Endothelial cell of umbilical vein (primary cell): ENCODE data around the gene SLC44A1. TPM values are rescaled to one million over a fixed set of nuclear protein-coding genes. Genes with fewer than 3 reads are reported as not detected.

Source experiments
- BruUV-seq: library from RNA; stranded (reverse); fragments of 400-500 nt; replicated peaks from 2 replicates; lab custom pipeline; 2021; lab: Mats Ljungman, UMichigan
- CTCF ChIA-PET: fragments of 300-600, 350-600 bp; sonication (Branson Sonifier 250); formaldehyde crosslinking; loops from one replicate; lab custom pipeline; 2021; ENCODE audit warnings: antibody characterized with exemption, inconsistent platforms; lab: Charles Lee
- POLR2A ChIA-PET: fragments of 300-600, 350-600 bp; sonication (Branson Sonifier 250); formaldehyde crosslinking; loops from one replicate; lab custom pipeline; 2021; ENCODE audit warnings: antibody characterized with exemption, inconsistent platforms; lab: Charles Lee
- DNase-seq: peaks from one replicate; pipeline ENCODE4 v3.0.0-alpha.2; 2011; ENCODE audit warnings: low read depth, low spot score
- FAIRE-seq: peaks from 2 replicates; lab custom pipeline; 2011; peaks lifted over from hg19 to GRCh38; lab: Jason Lieb, UNC
- H2AFZ ChIP-seq: 2 replicates; pipeline ENCODE4 v1.6.0; 2012; ENCODE audit warnings: low read depth, low read length, control low read depth, inconsistent platforms
- H3K27ac ChIP-seq: 2 replicates; pipeline ENCODE4 v1.5.1; 2011; ENCODE audit warnings: low read depth, mild to moderate bottlenecking, control low read depth, low read length, moderate library complexity; ENCODE audit not compliant: insufficient read depth
- H3K27me3 ChIP-seq, 2 experiments: 2 replicates each; pipeline versions ENCODE4 v1.6.0 to v1.6.1; 2011; ENCODE audit warnings: low read length in 2 of 2, mixed read lengths in 1 of 2; ENCODE audit not compliant: control insufficient read depth in 2 of 2, insufficient read depth in 2 of 2
- H3K36me3 ChIP-seq, 2 experiments: 2 replicates in 1 of 2; 3 replicates in 1 of 2; pipeline ENCODE4 v1.5.1; 2011; ENCODE audit warnings: low read length in 2 of 2, mild to moderate bottlenecking in 1 of 2, moderate library complexity in 1 of 2; ENCODE audit not compliant: control insufficient read depth in 2 of 2, insufficient read depth in 2 of 2; ENCODE audit errors: extremely low read depth in 1 of 2
- H3K4me1 ChIP-seq: 3 replicates; pipeline ENCODE4 v1.5.1; 2011; ENCODE audit warnings: mild to moderate bottlenecking, low read length; ENCODE audit not compliant: control insufficient read depth, insufficient read depth; ENCODE audit errors: extremely low read depth
- H3K4me2 ChIP-seq: 2 replicates; pipeline ENCODE4 v1.6.1; 2011; ENCODE audit warnings: low read length, control low read depth, mixed read lengths; ENCODE audit not compliant: insufficient read depth
- H3K4me3 ChIP-seq, 3 experiments: fragments of 200-600 bp in 1 of 3; sonication (generic), shearing (Covaris generic) in 1 of 3; replicated peaks in 1 of 3; 2 replicates each; pipeline ENCODE4 v1.5.1; 2011 to 2016; ENCODE audit warnings: control low read depth in 3 of 3, low read length in 3 of 3, mild to moderate bottlenecking in 2 of 3, inconsistent platforms in 1 of 3, low read depth in 1 of 3, moderate library complexity in 1 of 3; ENCODE audit not compliant: insufficient read depth in 1 of 3
- H3K79me2 ChIP-seq: 2 replicates; pipeline ENCODE4 v1.6.0; 2012; ENCODE audit warnings: low read length, inconsistent platforms; ENCODE audit not compliant: control insufficient read depth, insufficient read depth
- H3K9ac ChIP-seq: replicated peaks from 2 replicates; pipeline ENCODE3; 2011; ENCODE audit warnings: low read length, control low read depth; ENCODE audit not compliant: insufficient read depth; ENCODE audit errors: extremely low read depth
- H3K9me1 ChIP-seq: replicated peaks from 3 replicates; pipeline ENCODE4 v1.6.0; 2011; ENCODE audit warnings: mild to moderate bottlenecking, low read length; ENCODE audit not compliant: control insufficient read depth, insufficient read depth; ENCODE audit errors: extremely low read depth
- H3K9me3 ChIP-seq: replicated peaks from 2 replicates; pipeline ENCODE4 v1.5.1; 2012; ENCODE audit warnings: low read length, inconsistent platforms; ENCODE audit not compliant: control insufficient read depth, insufficient read depth
- H4K20me1 ChIP-seq: replicated peaks from 2 replicates; pipeline ENCODE3; 2011; ENCODE audit warnings: mild to moderate bottlenecking, low read length; ENCODE audit not compliant: control insufficient read depth, insufficient read depth; ENCODE audit errors: extremely low read depth
- CTCF ChIP-seq, 2 donors: IDR thresholded peaks; 1 replicate in 1 of 2; 2 replicates in 1 of 2; pipeline ENCODE4 v1.5.1; 2011; ENCODE audit warnings: low read length in 2 of 2, mild to moderate bottlenecking in 2 of 2, moderate library complexity in 2 of 2, control low read depth in 1 of 2, inconsistent platforms in 1 of 2, low read depth in 1 of 2; ENCODE audit not compliant: insufficient read depth in 1 of 2; ENCODE audit errors: extremely low read depth in 1 of 2
- EZH2 ChIP-seq: IDR thresholded peaks from 2 replicates; pipeline ENCODE4 v1.6.1; 2012; ENCODE audit warnings: borderline replicate concordance, low read depth, mild to moderate bottlenecking, moderate library complexity, low read length, inconsistent platforms; ENCODE audit not compliant: severe bottlenecking
- FOS ChIP-seq: IDR thresholded peaks from 2 replicates; pipeline ENCODE4 v1.6.1; 2011; ENCODE audit warnings: mild to moderate bottlenecking, low read length, moderate library complexity, borderline replicate concordance; ENCODE audit not compliant: insufficient read depth
- GATA2 ChIP-seq: IDR thresholded peaks from 2 replicates; pipeline ENCODE4 v1.7.0; 2011; ENCODE audit warnings: low read depth, mild to moderate bottlenecking, moderate library complexity, mixed read lengths, low read length; ENCODE audit not compliant: insufficient read length, insufficient read depth
- JUN ChIP-seq: IDR thresholded peaks from 2 replicates; pipeline ENCODE4 v1.6.1; 2011; ENCODE audit warnings: borderline replicate concordance, low read depth; ENCODE audit not compliant: insufficient read length, insufficient read depth
- MAX ChIP-seq: IDR thresholded peaks from 2 replicates; pipeline ENCODE4 v1.6.1; 2011; ENCODE audit not compliant: insufficient read depth, insufficient read length
- MYC ChIP-seq: IDR thresholded peaks from one replicate; pipeline ENCODE4 v1.6.1; 2011; ENCODE audit warnings: mild to moderate bottlenecking, low read depth, low read length
- POLR2A ChIP-seq: IDR thresholded peaks from 2 replicates; pipeline ENCODE4 v1.6.1; 2012; ENCODE audit warnings: low read depth, mild to moderate bottlenecking, control low read depth, low read length
- POLR2AphosphoS5 ChIP-seq: IDR thresholded peaks from 2 replicates; pipeline ENCODE4 v1.6.1; 2012; ENCODE audit warnings: low read depth, mild to moderate bottlenecking, control low read depth, low read length, moderate library complexity; ENCODE audit not compliant: insufficient read depth
- dilution Hi-C: fragments of 300-500 bp; cut with MboI; formaldehyde crosslinking; loops from one replicate; pipeline ENCODE4 v1.15.0; 2019; ENCODE audit warnings: low sequenced_read_pairs; ENCODE audit not compliant: extremely low pct_ligation_motif_present
- intact Hi-C: fragments of 100-400 bp; cut with micrococcal nuclease; formaldehyde crosslinking; loops from one replicate; pipeline ENCODE4 v1.10.0; 2022
- polyA plus RNA-seq, 4 experiments: library from polyadenylated mRNA; depleted of rRNA in 3 of 4; stranded (reverse) in 3 of 4; unstranded in 1 of 4; fragments of >200 nt; gene quantifications; 2 replicates each; pipeline versions ENCODE4 v1.2.1 to v1.2.3, GENCODE V29; 2011 to 2012; ENCODE audit warnings: missing spikeins in 1 of 4
- total RNA-seq: library from RNA; stranded (reverse); gene quantifications from 2 replicates; pipeline ENCODE4 v1.2.3, GENCODE V29; 2021

Gene SLC44A1
- total and polyA plus RNA-seq, 2 donors (not counting 3 experiments of a cell fraction or from before 2014, with no cell fraction given), result 16.1 to 37.7 TPM

GRCh38 chr9:105403552-105404248 lies 159.2 kb downstream of the SLC44A1 start:
- POLR2A ChIA-PET, result interaction anchor here (0.7 kb wide), 1 partner anchor 40 kb away, joined by 5 read pairs; no protein-coding TSS in a partner anchor
- no peaks in the 10 kb centered on the region for H4K20me1 ChIP-seq
- H3K9ac ChIP-seq, result no peak overlapping the region
- no peak overlapping the region for H3K27ac ChIP-seq
- CTCF ChIA-PET, result no interaction called here
- BruUV-seq, result no TSS peak
- intact Hi-C loops, result no loop called here
- H3K4me1 ChIP-seq, result peaks cover 6% of the 10 kb centered on the region
- dilution Hi-C loops, result no loop called here
- DNase-seq (no peak), FAIRE-seq (no peak)
- no peak overlapping the region for H2AFZ ChIP-seq
- H3K9me3 ChIP-seq, result no peaks in the 10 kb centered on the region
- no peaks in the 10 kb centered on the region for H3K36me3 ChIP-seq
- no peak overlapping the region for H3K4me3 ChIP-seq
- no peaks in the 10 kb centered on the region for H3K79me2 ChIP-seq
- H3K27me3 ChIP-seq, result no peaks in the 10 kb centered on the region
- no peak overlapping the region for H3K4me2 ChIP-seq
- TF ChIP-seq CTCF (IDR thresholded peaks at IDR 0.05; ENCODE audit: extremely low read depth in 1 of 2, insufficient read depth in 1 of 2, low read depth in 1 of 2, low read length in 2 of 2), result no peak
- TF ChIP-seq GATA2, result no peak
- TF ChIP-seq MAX, result no peak
- TF ChIP-seq JUN, result no peak
- no peak for TF ChIP-seq EZH2
- TF ChIP-seq POLR2A, result no peak
- no peak for TF ChIP-seq POLR2AphosphoS5
- TF ChIP-seq FOS, result no peak
- TF ChIP-seq MYC, result no peak
- no peaks in the 10 kb centered on the region for H3K9me1 ChIP-seq
